DOHH2 (cell line): ENCODE measurements around the gene PRKAR1B.

ENCODE experiments used
- CTCF ChIP-seq: fragments of 200-600 bp; sonication (generic); IDR thresholded peaks from one replicate; pipeline ENCODE4 v1.5.1; 2014; ENCODE audit warnings: antibody characterized with exemption, mild to moderate bottlenecking, low read depth, low read length; ENCODE audit not compliant: poor library complexity, severe bottlenecking
- EZH2phosphoT487 ChIP-seq: fragments of 200-600 bp; sonication (generic); IDR thresholded peaks from 2 replicates; pipeline ENCODE4 v1.6.1; 2017; ENCODE audit warnings: borderline replicate concordance, mild to moderate bottlenecking, antibody characterized with exemption, low read length, moderate library complexity, mixed read lengths

- TF ChIP-seq CTCF (no peak), EZH2phosphoT487 (no peak)
Measured at GRCh38 chr7:556291-556826, 170.7 kb downstream of the PRKAR1B start.
